IMR-90 (cell line): ENCODE data around the gene TMC1. TPM values are rescaled to one million over a fixed set of nuclear protein-coding genes. Genes with fewer than 3 reads are reported as not detected.

ENCODE experiments used
- ATAC-seq: fragments of 200-7000 bp; cut with Tn5 transposase; 2 replicates; pipeline ENCODE4 v1.9.1; 2020; ENCODE audit warnings: low read depth, mild to moderate bottlenecking, moderate library complexity
- BruUV-seq: library from RNA; stranded (reverse); fragments of 400-500 nt; replicated peaks from 2 replicates; lab custom pipeline; 2021; lab: Mats Ljungman, UMichigan
- CTCF ChIA-PET: fragments of 300-600 bp; formaldehyde crosslinking; extraction: SDS; loops from one replicate; lab custom pipeline; 2021; ENCODE audit warnings: antibody characterized with exemption; lab: Yijun Ruan, JAX
- POLR2A ChIA-PET: fragments of 300-600 bp; sonication (Branson Sonifier 250); formaldehyde crosslinking; loops from one replicate; lab custom pipeline; 2022; ENCODE audit warnings: antibody characterized with exemption; ENCODE audit not compliant: unreplicated experiment; lab: Charles Lee
- DNase-seq: peaks from one replicate; pipeline ENCODE4 v3.0.0; 2013
- H2AFZ ChIP-seq: replicated peaks from 2 replicates; pipeline ENCODE3; 2013; ENCODE audit warnings: low read length, mild to moderate bottlenecking; ENCODE audit not compliant: poor library complexity
- H2AK5ac ChIP-seq: 2 replicates; pipeline ENCODE4 v1.6.1; 2013; ENCODE audit warnings: low read depth, low read length, inconsistent platforms
- H2AK9ac ChIP-seq: replicated peaks from 2 replicates; pipeline ENCODE3; 2013; ENCODE audit warnings: mild to moderate bottlenecking, low read depth, low read length, moderate library complexity; ENCODE audit not compliant: poor library complexity
- H2BK120ac ChIP-seq: 2 replicates; pipeline ENCODE4 v1.6.1; 2013; ENCODE audit warnings: low read depth, low read length, inconsistent platforms
- H2BK15ac ChIP-seq: 3 replicates; pipeline ENCODE4 v1.6.1; 2013; ENCODE audit warnings: low read depth, low read length, inconsistent platforms
- H2BK20ac ChIP-seq: 2 replicates; pipeline ENCODE4 v1.6.1; 2013; ENCODE audit warnings: low read depth, mild to moderate bottlenecking, inconsistent platforms, low read length, moderate library complexity
- H2BK5ac ChIP-seq: 2 replicates; pipeline ENCODE4 v1.6.1; 2013; ENCODE audit warnings: mild to moderate bottlenecking, low read depth, low read length, inconsistent platforms; ENCODE audit not compliant: poor library complexity, severe bottlenecking
- H3K14ac ChIP-seq: replicated peaks from 2 replicates; pipeline ENCODE4 v1.6.1; 2013; ENCODE audit warnings: low read depth, low read length, inconsistent platforms
- H3K18ac ChIP-seq: 2 replicates; pipeline ENCODE4 v1.6.1; 2013; ENCODE audit warnings: low read depth, low read length, control low read depth
- H3K23ac ChIP-seq: 2 replicates; pipeline ENCODE4 v1.6.1; 2013; ENCODE audit warnings: low read depth, low read length, inconsistent platforms
- H3K27ac ChIP-seq: 2 replicates; pipeline ENCODE4 v1.5.1; 2013; ENCODE audit warnings: mild to moderate bottlenecking, control low read depth, low read length; ENCODE audit not compliant: insufficient read depth
- H3K27me3 ChIP-seq: 2 replicates; pipeline ENCODE4 v1.6.1; 2013; ENCODE audit warnings: low read length; ENCODE audit not compliant: control insufficient read depth, insufficient read depth
- H3K36me3 ChIP-seq: 2 replicates; pipeline ENCODE4 v1.6.1; 2013; ENCODE audit warnings: low read length, mixed read lengths; ENCODE audit not compliant: control insufficient read depth, insufficient read depth
- H3K4ac ChIP-seq: 2 replicates; pipeline ENCODE4 v1.6.1; 2013; ENCODE audit warnings: low read depth, low read length, inconsistent platforms
- H3K4me1 ChIP-seq: 2 replicates; pipeline ENCODE4 v1.6.1; 2013; ENCODE audit warnings: low read length, mixed read lengths; ENCODE audit not compliant: control insufficient read depth, insufficient read depth
- H3K4me2 ChIP-seq: 2 replicates; pipeline ENCODE4 v1.6.1; 2013; ENCODE audit warnings: low read depth, mild to moderate bottlenecking, control low read depth, low read length, moderate library complexity
- H3K4me3 ChIP-seq: 2 replicates; pipeline ENCODE4 v1.5.1; 2013; ENCODE audit warnings: low read depth, mild to moderate bottlenecking, control low read depth, low read length, moderate library complexity; ENCODE audit not compliant: insufficient read depth
- H3K56ac ChIP-seq: 2 replicates; pipeline ENCODE4 v1.6.1; 2013; ENCODE audit warnings: low read length, inconsistent platforms; ENCODE audit not compliant: insufficient read depth; ENCODE audit errors: extremely low read depth
- H3K79me1 ChIP-seq, 2 experiments: 2 replicates each; pipeline ENCODE4 v1.6.1; 2013; ENCODE audit warnings: low read length in 2 of 2, inconsistent platforms in 1 of 2, low read depth in 1 of 2
- H3K9ac ChIP-seq: 2 replicates; pipeline ENCODE4 v1.6.1; 2013; ENCODE audit warnings: low read depth, low read length, control low read depth
- H3K9me1 ChIP-seq: 2 replicates; pipeline ENCODE4 v1.6.1; 2013; ENCODE audit warnings: low read length, inconsistent platforms; ENCODE audit not compliant: insufficient read depth
- H3K9me3 ChIP-seq: 2 replicates; pipeline ENCODE4 v1.6.1; 2013; ENCODE audit warnings: low read length; ENCODE audit not compliant: control insufficient read depth, insufficient read depth
- H4K20me1 ChIP-seq: 2 replicates; pipeline ENCODE4 v1.6.1; 2013; ENCODE audit warnings: low read length, inconsistent platforms; ENCODE audit not compliant: insufficient read depth
- H4K5ac ChIP-seq: 2 replicates; pipeline ENCODE4 v1.6.1; 2013; ENCODE audit warnings: mild to moderate bottlenecking, low read depth, low read length, control low read depth
- H4K8ac ChIP-seq, 2 experiments: 2 replicates each; pipeline ENCODE4 v1.6.1; 2013; ENCODE audit warnings: low read depth in 2 of 2, low read length in 2 of 2, control low read depth in 1 of 2, inconsistent platforms in 1 of 2
- H4K91ac ChIP-seq: 2 replicates; pipeline ENCODE4 v1.6.1; 2013; ENCODE audit warnings: low read depth, low read length, inconsistent platforms; ENCODE audit not compliant: insufficient read depth
- BHLHE40 ChIP-seq: fragments of 150-350 bp; IDR thresholded peaks from 2 replicates; pipeline ENCODE4 v1.6.1; 2016; ENCODE audit warnings: mild to moderate bottlenecking, low read depth, low read length
- CEBPB ChIP-seq: IDR thresholded peaks from 2 replicates; pipeline ENCODE4 v1.6.1; 2012; ENCODE audit warnings: low read depth, low read length, improper control_type of control experiment
- CHD1 ChIP-seq: IDR thresholded peaks from 2 replicates; pipeline ENCODE4 v1.6.1; 2012; ENCODE audit warnings: low read depth, low read length, improper control_type of control experiment
- ELK1 ChIP-seq: fragments of 150-350 bp; IDR thresholded peaks from 2 replicates; pipeline ENCODE4 v1.6.1; 2016; ENCODE audit warnings: low read depth, mild to moderate bottlenecking, low read length, moderate library complexity, borderline replicate concordance
- FOS ChIP-seq: fragments of 150-350 bp; IDR thresholded peaks from 2 replicates; pipeline ENCODE4 v1.6.1; 2016; ENCODE audit warnings: low read depth, low read length
- MAFK ChIP-seq: IDR thresholded peaks from 2 replicates; pipeline ENCODE4 v1.6.1; 2012; ENCODE audit warnings: low read depth, low read length, improper control_type of control experiment
- MAZ ChIP-seq: IDR thresholded peaks from 2 replicates; pipeline ENCODE4 v1.6.1; 2012; ENCODE audit warnings: low read depth, mild to moderate bottlenecking, low read length, improper control_type of control experiment, moderate library complexity, borderline replicate concordance
- MXI1 ChIP-seq: IDR thresholded peaks from 2 replicates; pipeline ENCODE4 v1.6.1; 2012; ENCODE audit warnings: low read depth, mild to moderate bottlenecking, low read length, moderate library complexity, borderline replicate concordance
- NFE2L2 ChIP-seq: fragments of 150-350 bp; IDR thresholded peaks from 2 replicates; pipeline ENCODE4 v1.6.1; 2016; ENCODE audit warnings: low read depth, mild to moderate bottlenecking, low read length
- POLR2A ChIP-seq: IDR thresholded peaks from 2 replicates; pipeline ENCODE4 v1.6.1; 2012; ENCODE audit warnings: mild to moderate bottlenecking, low read depth, low read length
- RAD21 ChIP-seq: IDR thresholded peaks from 2 replicates; pipeline ENCODE4 v1.6.1; 2012; ENCODE audit warnings: low read length, improper control_type of control experiment
- RCOR1 ChIP-seq: IDR thresholded peaks from 2 replicates; pipeline ENCODE4 v1.6.1; 2012; ENCODE audit warnings: mild to moderate bottlenecking, low read length, improper control_type of control experiment; ENCODE audit not compliant: insufficient replicate concordance
- RFX5 ChIP-seq: IDR thresholded peaks from 2 replicates; pipeline ENCODE4 v1.8.0; 2012; ENCODE audit warnings: low read depth, mild to moderate bottlenecking, low read length, moderate library complexity
- SMC3 ChIP-seq: fragments of 150-350 bp; IDR thresholded peaks from 2 replicates; pipeline ENCODE4 v1.6.1; 2016; ENCODE audit warnings: low read depth, mild to moderate bottlenecking, antibody characterized with exemption, low read length, moderate library complexity
- USF2 ChIP-seq: fragments of 150-350 bp; IDR thresholded peaks from 2 replicates; pipeline ENCODE4 v1.6.1; 2017; ENCODE audit warnings: mild to moderate bottlenecking, antibody characterized with exemption, low read length, low read depth
- WGBS, 2 experiments: methylation state at CpG; one replicate each; pipeline versions ENCODE4 v1.1.5 to v1.1.7; 2013; ENCODE audit warnings: missing lambda C conversion rate in 2 of 2; ENCODE audit not compliant: insufficient read length in 1 of 2; ENCODE audit errors: extremely low coverage in 2 of 2; 5-methylcytosine and 5-hydroxymethylcytosine counted together
- dilution Hi-C: fragments of 300-500 bp; cut with HindIII; formaldehyde crosslinking; loops from one replicate; pipeline ENCODE4 v1.14.3; 2018; ENCODE audit warnings: low sequenced_read_pairs; ENCODE audit not compliant: unreplicated experiment
- in situ Hi-C: fragments of 300-500 bp; cut with MboI; formaldehyde crosslinking; loops from 3 replicates; pipeline ENCODE4 v1.14.3; 2019; ENCODE audit warnings: low sequenced_read_pairs, inconsistent platforms, mixed read lengths
- intact Hi-C: fragments of 100-400 bp; cut with micrococcal nuclease; formaldehyde crosslinking; loops from 2 replicates; pipeline ENCODE4 v1.10.0; 2022
- polyA plus RNA-seq, 3 experiments: library from polyadenylated mRNA; depleted of rRNA; stranded (reverse); fragments of >200 nt; gene quantifications; 2 replicates each; pipeline ENCODE4 v1.2.3, GENCODE V29; 2012; ENCODE audit warnings: low replicate concordance in 1 of 3
- total RNA-seq: library from RNA; depleted of rRNA; stranded (reverse); fragments of >200 nt; gene quantifications from 2 replicates; pipeline ENCODE4 v1.2.3, GENCODE V29; 2012
- TF ChIP-seq, protein P1 (sequence below): conservative IDR thresholded peaks from 2 replicates; pipeline ENCODE4 v1.5.1; 2012; ENCODE audit warnings: mild to moderate bottlenecking, low read depth, low read length, improper control_type of control experiment

Gene TMC1
- total and polyA plus RNA-seq, 2 of the 4 experiments (the other 2 are of a cell fraction), result not detected

DNA sequence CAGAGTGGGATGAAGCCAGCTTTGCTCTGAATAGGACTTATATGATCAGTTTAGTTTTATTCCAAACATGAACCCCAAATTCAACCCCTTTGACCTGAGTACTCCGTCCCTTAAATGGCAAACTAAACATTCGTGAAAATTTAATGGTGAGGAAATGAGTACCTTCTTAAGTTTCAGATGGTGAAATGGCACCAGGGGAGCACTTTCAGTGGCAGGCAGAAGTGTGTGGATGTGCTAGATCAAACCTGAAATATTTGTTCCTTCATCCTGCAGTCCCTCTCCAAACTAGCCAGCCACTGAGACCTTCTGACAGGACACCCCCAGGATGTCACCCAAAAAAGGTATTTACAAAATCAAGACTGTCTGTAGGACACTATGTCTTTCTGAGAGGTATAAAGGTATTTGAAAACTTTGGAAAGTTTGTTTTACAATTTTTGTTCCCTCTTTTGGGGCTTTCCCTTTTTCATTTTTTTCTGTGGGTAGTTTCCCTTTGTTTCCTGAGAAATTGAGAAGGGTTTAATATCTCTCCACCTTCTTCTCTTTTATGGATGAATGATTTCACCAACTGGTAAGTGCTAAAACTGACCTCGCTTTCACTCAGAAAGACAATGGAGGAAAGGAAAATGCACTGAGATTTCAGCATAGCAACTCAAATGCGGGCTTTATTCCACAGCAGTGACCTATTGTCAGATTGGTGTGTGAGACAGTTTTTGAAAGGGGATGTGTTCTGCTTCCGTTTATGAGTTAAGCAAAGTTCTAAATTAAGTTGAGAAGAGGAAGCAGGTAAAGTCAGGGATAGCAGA is 127.1 kb downstream of the TMC1 start:
- CTCF ChIA-PET, result no interaction called here
- no peak overlapping the region for H3K27ac ChIP-seq

More for the DNA sequence above, 127.1 kb downstream of the TMC1 start:
- TF ChIP-seq USF2 (no peak), MAZ (no peak), ELK1 (no peak), RFX5 (no peak), POLR2A (no peak), MAFK (no peak), CHD1 (no peak), SMC3 (no peak), FOS (no peak), BHLHE40 (no peak), RAD21 (no peak), CEBPB (no peak), NFE2L2 (no peak), MXI1 (no peak), RCOR1 (no peak)
- TF ChIP-seq, protein P1, sequence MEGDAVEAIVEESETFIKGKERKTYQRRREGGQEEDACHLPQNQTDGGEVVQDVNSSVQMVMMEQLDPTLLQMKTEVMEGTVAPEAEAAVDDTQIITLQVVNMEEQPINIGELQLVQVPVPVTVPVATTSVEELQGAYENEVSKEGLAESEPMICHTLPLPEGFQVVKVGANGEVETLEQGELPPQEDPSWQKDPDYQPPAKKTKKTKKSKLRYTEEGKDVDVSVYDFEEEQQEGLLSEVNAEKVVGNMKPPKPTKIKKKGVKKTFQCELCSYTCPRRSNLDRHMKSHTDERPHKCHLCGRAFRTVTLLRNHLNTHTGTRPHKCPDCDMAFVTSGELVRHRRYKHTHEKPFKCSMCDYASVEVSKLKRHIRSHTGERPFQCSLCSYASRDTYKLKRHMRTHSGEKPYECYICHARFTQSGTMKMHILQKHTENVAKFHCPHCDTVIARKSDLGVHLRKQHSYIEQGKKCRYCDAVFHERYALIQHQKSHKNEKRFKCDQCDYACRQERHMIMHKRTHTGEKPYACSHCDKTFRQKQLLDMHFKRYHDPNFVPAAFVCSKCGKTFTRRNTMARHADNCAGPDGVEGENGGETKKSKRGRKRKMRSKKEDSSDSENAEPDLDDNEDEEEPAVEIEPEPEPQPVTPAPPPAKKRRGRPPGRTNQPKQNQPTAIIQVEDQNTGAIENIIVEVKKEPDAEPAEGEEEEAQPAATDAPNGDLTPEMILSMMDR, result no peak
- Histone ChIP-seq H3K4me1 (no peaks in the 10 kb centered on the region), H4K20me1 (no peaks in the 10 kb centered on the region), H4K8ac (no peak overlapping the region), H2AK9ac (no peak overlapping the region), H3K56ac (no peak overlapping the region), H2BK15ac (no peak overlapping the region), H3K9me3 (no peaks in the 10 kb centered on the region), H2BK5ac (no peak overlapping the region), H3K9me1 (no peaks in the 10 kb centered on the region), H2BK120ac (no peak overlapping the region), H4K5ac (no peak overlapping the region), H2AFZ (no peak overlapping the region), H2AK5ac (no peak overlapping the region), H2BK20ac (no peak overlapping the region), H3K36me3 (no peaks in the 10 kb centered on the region), H3K18ac (no peak overlapping the region), H3K27me3 (peaks cover 10% of the 10 kb centered on the region; the same call in 1 of the 2 replicates), H3K23ac (no peak overlapping the region), H3K4me3 (no peak overlapping the region), H3K4me2 (no peak overlapping the region), H3K9ac (no peak overlapping the region), H3K4ac (no peak overlapping the region), H3K14ac (no peak overlapping the region), H4K91ac (no peak overlapping the region), H3K79me1 (no peaks in the 10 kb centered on the region)
- in situ Hi-C loops, result no loop called here
- POLR2A ChIA-PET, result no interaction called here
- no peak for ATAC-seq
- dilution Hi-C loops, result no loop called here
- intact Hi-C loops, result no loop called here
- no CpG with 5 or more reads among the region's 5 CpGs for WGBS, 2 experiments
- no peak for DNase-seq
- no TSS peak for BruUV-seq
